Measurements from ENCODE around the gene NLRC4. TPM values are rescaled to one million over a fixed set of nuclear protein-coding genes. Genes with fewer than 3 reads are reported as not detected.
A peak's percentile ranks its signal among the peaks of the same experiment; 100 is the strongest.
"Not testable (repeated sequence)": the region's sequence is repeated elsewhere in the genome, so short reads cannot be mapped to it uniquely, and the experiment has no call there.

Gene NLRC4
- total and polyA plus RNA-seq, 2 of the 4 experiments (the other 2 are of a cell fraction) = not detected

- CTCF ChIA-PET = interaction anchor here (0.6 to 1.0 kb wide), 2 partner anchors 13 to 481 kb away, joined by 3 read pairs; no protein-coding TSS in a partner anchor
- Histone ChIP-seq H2AK9ac (replicated peaks; ENCODE audit: low read depth, low read length, poor library complexity) (no peak overlapping the region), H3K4me2 (ENCODE audit: low read depth, low read length) (no peak overlapping the region), H4K91ac (ENCODE audit: insufficient read depth, low read depth, low read length) (no peak overlapping the region), H3K27me3 (ENCODE audit: control insufficient read depth, insufficient read depth, low read length) (no peaks in the 10 kb centered on the region), H2BK120ac (ENCODE audit: low read depth, low read length) (no peak overlapping the region), H3K9me1 (ENCODE audit: insufficient read depth, low read length) (peaks cover 4% of the 10 kb centered on the region; the same call in 1 of the 2 replicates), H3K23ac (ENCODE audit: low read depth, low read length) (no peak overlapping the region), H3K79me1 (ENCODE audit: low read depth in 1 of 2, low read length in 2 of 2) (no peaks in the 10 kb centered on the region), H2BK5ac (ENCODE audit: low read depth, low read length, poor library complexity, severe bottlenecking) (no peak overlapping the region), H3K4ac (ENCODE audit: low read depth, low read length) (no peak overlapping the region), H2BK15ac (ENCODE audit: low read depth, low read length) (no peak overlapping the region), H3K27ac (ENCODE audit: insufficient read depth, low read length) (no peak overlapping the region), H3K9ac (ENCODE audit: low read depth, low read length) (no peak overlapping the region), H2AFZ (replicated peaks; ENCODE audit: low read length, poor library complexity) (no peak overlapping the region), H3K36me3 (ENCODE audit: control insufficient read depth, insufficient read depth, low read length) (peaks cover 10% of the 10 kb centered on the region), H3K56ac (ENCODE audit: extremely low read depth, insufficient read depth, low read length) (no peak overlapping the region), H4K20me1 (ENCODE audit: insufficient read depth, low read length) (no peaks in the 10 kb centered on the region), H3K9me3 (ENCODE audit: control insufficient read depth, insufficient read depth, low read length) (no peaks in the 10 kb centered on the region), H3K14ac (replicated peaks; ENCODE audit: low read depth, low read length) (no peak overlapping the region), H3K18ac (ENCODE audit: low read depth, low read length) (no peak overlapping the region), H3K4me1 (ENCODE audit: control insufficient read depth, insufficient read depth, low read length) (no peaks in the 10 kb centered on the region), H2BK20ac (ENCODE audit: low read depth, low read length) (no peak overlapping the region), H2AK5ac (ENCODE audit: low read depth, low read length) (no peak overlapping the region), H4K8ac (ENCODE audit: low read depth in 2 of 2, low read length in 2 of 2) (no peak overlapping the region), H3K4me3 (ENCODE audit: insufficient read depth, low read depth, low read length) (no peak overlapping the region), H4K5ac (ENCODE audit: low read depth, low read length) (no peak overlapping the region)
- intact Hi-C loops (cut with micrococcal nuclease) = no loop called here
- whole genome bisulfite sequencing, 2 experiments (ENCODE audit: extremely low coverage in 2 of 2, insufficient read length in 1 of 2) = no CpG with 5 or more reads among the region's 7 CpGs
- in situ Hi-C loops (cut with MboI; ENCODE audit: low sequenced_read_pairs) = no loop called here
- no TSS peak for BruUV-seq (replicated peaks)
- POLR2A ChIA-PET (ENCODE audit: unreplicated experiment) = no interaction called here
- dilution Hi-C loops (cut with HindIII; ENCODE audit: low sequenced_read_pairs, unreplicated experiment) = no loop called here
- no peak for TF ChIP-seq FOS (IDR thresholded peaks at IDR 0.05; ENCODE audit: low read depth, low read length)
- DNase-seq (no peak), ATAC-seq (ENCODE audit: low read depth) (no peak)
These were observed 53.8 kb downstream of the NLRC4 start for GRCh38 chr2:32210767-32211408.

- H2AK9ac ChIP-seq (replicated peaks; ENCODE audit: low read depth, low read length, poor library complexity); H2AK5ac ChIP-seq (ENCODE audit: low read depth, low read length); H3K14ac ChIP-seq (replicated peaks; ENCODE audit: low read depth, low read length); H2AFZ ChIP-seq (replicated peaks; ENCODE audit: low read length, poor library complexity); H2BK5ac ChIP-seq (ENCODE audit: low read depth, low read length, poor library complexity, severe bottlenecking); H3K18ac ChIP-seq (ENCODE audit: low read depth, low read length); H3K9ac ChIP-seq (ENCODE audit: low read depth, low read length); in situ Hi-C loops (cut with MboI; ENCODE audit: low sequenced_read_pairs); DNase-seq; H3K23ac ChIP-seq (ENCODE audit: low read depth, low read length); H2BK20ac ChIP-seq (ENCODE audit: low read depth, low read length); H4K20me1 ChIP-seq (ENCODE audit: insufficient read depth, low read length); H3K4me2 ChIP-seq (ENCODE audit: low read depth, low read length); H4K91ac ChIP-seq (ENCODE audit: insufficient read depth, low read depth, low read length); H3K79me1 ChIP-seq (ENCODE audit: low read depth in 1 of 2, low read length in 2 of 2); H3K4ac ChIP-seq (ENCODE audit: low read depth, low read length); H4K5ac ChIP-seq (ENCODE audit: low read depth, low read length); POLR2A ChIA-PET (ENCODE audit: unreplicated experiment); CTCF ChIA-PET; H4K8ac ChIP-seq (ENCODE audit: low read depth in 2 of 2, low read length in 2 of 2); H3K27me3 ChIP-seq (ENCODE audit: control insufficient read depth, insufficient read depth, low read length); H3K4me3 ChIP-seq (ENCODE audit: insufficient read depth, low read depth, low read length); BruUV-seq (replicated peaks); H2BK15ac ChIP-seq (ENCODE audit: low read depth, low read length); H3K27ac ChIP-seq (ENCODE audit: insufficient read depth, low read length); H2BK120ac ChIP-seq (ENCODE audit: low read depth, low read length); H3K9me3 ChIP-seq (ENCODE audit: control insufficient read depth, insufficient read depth, low read length); intact Hi-C loops (cut with micrococcal nuclease); H3K9me1 ChIP-seq (ENCODE audit: insufficient read depth, low read length); H3K4me1 ChIP-seq (ENCODE audit: control insufficient read depth, insufficient read depth, low read length); H3K56ac ChIP-seq (ENCODE audit: extremely low read depth, insufficient read depth, low read length); dilution Hi-C loops (cut with HindIII; ENCODE audit: low sequenced_read_pairs, unreplicated experiment): not testable (repeated sequence)
- peaks cover 13% of the 10 kb centered on the region for H3K36me3 ChIP-seq (ENCODE audit: control insufficient read depth, insufficient read depth, low read length)
- ATAC-seq (ENCODE audit: low read depth) = peak; percentile 40; the same call in 1 of the 2 replicates
- WGBS, 2 experiments (ENCODE audit: extremely low coverage in 2 of 2, insufficient read length in 1 of 2) = 86% methylated on average over 1 of the region's 3 CpGs; no CpG with 5 or more reads in 1 of the 2 experiments
These were observed 61.3 kb downstream of the NLRC4 start for GRCh38 chr2:32203428-32203827.
